Smooth muscle cell (in vitro differentiated cells): ENCODE results near the gene CFP. TPM values are rescaled to one million over a fixed set of nuclear protein-coding genes. Genes with fewer than 3 reads are reported as not detected.

Experiments used
- DNase-seq: peaks from one replicate; lab custom pipeline; 2025; ENCODE audit not compliant: unreplicated experiment; lab: John Stamatoyannopoulos, UW
- H2AFZ ChIP-seq: fragments of 200-600 bp; sonication (generic); 2 replicates; pipeline ENCODE4 v1.6.0; 2016; ENCODE audit warnings: antibody characterized with exemption, low read depth, mild to moderate bottlenecking
- H3F3A ChIP-seq: fragments of 200-600 bp; sonication (generic); 2 replicates; pipeline ENCODE4 v1.6.0; 2017; ENCODE audit warnings: antibody characterized with exemption, low read depth
- H3K27ac ChIP-seq: fragments of 200-600 bp; sonication (generic); 2 replicates; pipeline ENCODE4 v1.5.1; 2016; ENCODE audit warnings: low read depth, mild to moderate bottlenecking
- H3K27me3 ChIP-seq: fragments of 200-600 bp; sonication (generic); 2 replicates; pipeline ENCODE4 v1.6.1; 2016; ENCODE audit warnings: low read depth, mild to moderate bottlenecking
- H3K36me3 ChIP-seq: fragments of 200-600 bp; sonication (generic); 2 replicates; pipeline ENCODE4 v1.5.1; 2016; ENCODE audit warnings: low read depth
- H3K4me1 ChIP-seq: fragments of 200-600 bp; sonication (generic); 2 replicates; pipeline ENCODE4 v1.5.1; 2016; ENCODE audit warnings: low read depth
- H3K4me2 ChIP-seq: fragments of 200-600 bp; sonication (generic); 2 replicates; pipeline ENCODE4 v1.6.0; 2016; ENCODE audit warnings: mild to moderate bottlenecking
- H3K4me3 ChIP-seq: fragments of 200-600 bp; sonication (generic); 2 replicates; pipeline ENCODE4 v1.5.1; 2016; ENCODE audit warnings: mild to moderate bottlenecking
- H3K79me2 ChIP-seq: fragments of 200-600 bp; sonication (generic); 2 replicates; pipeline ENCODE4 v1.6.0; 2016; ENCODE audit warnings: low read depth, mild to moderate bottlenecking
- H3K9ac ChIP-seq: fragments of 200-600 bp; sonication (generic); 2 replicates; pipeline ENCODE4 v1.6.0; 2016; ENCODE audit warnings: low read depth
- H3K9me3 ChIP-seq: fragments of 200-600 bp; sonication (generic); replicated peaks from 2 replicates; pipeline ENCODE4 v1.5.1; 2016; ENCODE audit warnings: low read depth
- H4K20me1 ChIP-seq: fragments of 200-600 bp; sonication (generic); 2 replicates; pipeline ENCODE4 v1.6.0; 2016; ENCODE audit warnings: low read depth
- WGBS: methylation state at CpG from one replicate; pipeline ENCODE4 v1.1.7; 2016; ENCODE audit warnings: low lambda C conversion rate; 5-methylcytosine and 5-hydroxymethylcytosine counted together
- polyA plus RNA-seq: library from polyadenylated mRNA; unstranded; fragments of >200 nt; fragmentation: Nextera tagmentation; extraction: Ambion mirVana; gene quantifications from 2 replicates; pipeline ENCODE4 v1.2.1, GENCODE V29; 2016
- total RNA-seq: library from RNA; depleted of rRNA; stranded (reverse); fragments of >200 nt; gene quantifications from 2 replicates; pipeline ENCODE4 v1.2.3, GENCODE V29; 2014
- TF ChIP-seq, protein P1 (sequence below): fragments of 200-600 bp; sonication (generic); IDR thresholded peaks from 2 replicates; pipeline ENCODE4 v1.5.1; 2017; ENCODE audit warnings: borderline replicate concordance, mild to moderate bottlenecking, antibody characterized with exemption; ENCODE audit not compliant: insufficient read depth, poor library complexity, severe bottlenecking

Gene CFP
- total and polyA plus RNA-seq, 2 experiments from 2014 or later: 0.58 to 1.3 TPM

DNA sequence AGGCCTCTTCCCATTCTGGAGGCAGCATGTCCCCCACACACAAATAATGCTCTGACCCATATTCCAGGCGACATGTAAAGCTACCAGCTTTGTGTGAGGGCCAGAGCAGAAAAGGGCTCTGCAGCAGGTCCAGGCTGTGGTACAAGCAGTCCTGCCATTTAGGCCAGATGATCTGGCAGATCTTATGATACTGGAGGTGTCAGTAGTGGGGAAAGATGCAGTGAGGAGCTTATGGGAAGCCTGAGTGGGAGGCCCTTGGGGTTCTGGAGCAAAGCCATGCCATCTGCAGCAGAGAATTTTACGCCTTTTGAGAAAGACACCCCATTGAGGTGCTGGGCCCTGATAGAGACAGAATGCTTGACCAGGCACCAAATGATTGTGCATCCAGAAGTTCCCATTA lies 17.8 kb downstream of the CFP start:
- Histone ChIP-seq H2AFZ (no peak overlapping the region), H3K27me3 (no peaks in the 10 kb centered on the region), H3K9me3 (no peaks in the 10 kb centered on the region), H3K9ac (no peak overlapping the region), H3K79me2 (no peaks in the 10 kb centered on the region), H3F3A (no peaks in the 10 kb centered on the region), H3K4me3 (no peak overlapping the region), H3K27ac (no peak overlapping the region), H3K4me2 (no peak overlapping the region), H3K36me3 (no peaks in the 10 kb centered on the region), H4K20me1 (no peaks in the 10 kb centered on the region), H3K4me1 (no peaks in the 10 kb centered on the region)
- DNase-seq: no peak
- 77% methylated on average over 2 of the region's 2 CpGs for WGBS
- TF ChIP-seq, protein P1, sequence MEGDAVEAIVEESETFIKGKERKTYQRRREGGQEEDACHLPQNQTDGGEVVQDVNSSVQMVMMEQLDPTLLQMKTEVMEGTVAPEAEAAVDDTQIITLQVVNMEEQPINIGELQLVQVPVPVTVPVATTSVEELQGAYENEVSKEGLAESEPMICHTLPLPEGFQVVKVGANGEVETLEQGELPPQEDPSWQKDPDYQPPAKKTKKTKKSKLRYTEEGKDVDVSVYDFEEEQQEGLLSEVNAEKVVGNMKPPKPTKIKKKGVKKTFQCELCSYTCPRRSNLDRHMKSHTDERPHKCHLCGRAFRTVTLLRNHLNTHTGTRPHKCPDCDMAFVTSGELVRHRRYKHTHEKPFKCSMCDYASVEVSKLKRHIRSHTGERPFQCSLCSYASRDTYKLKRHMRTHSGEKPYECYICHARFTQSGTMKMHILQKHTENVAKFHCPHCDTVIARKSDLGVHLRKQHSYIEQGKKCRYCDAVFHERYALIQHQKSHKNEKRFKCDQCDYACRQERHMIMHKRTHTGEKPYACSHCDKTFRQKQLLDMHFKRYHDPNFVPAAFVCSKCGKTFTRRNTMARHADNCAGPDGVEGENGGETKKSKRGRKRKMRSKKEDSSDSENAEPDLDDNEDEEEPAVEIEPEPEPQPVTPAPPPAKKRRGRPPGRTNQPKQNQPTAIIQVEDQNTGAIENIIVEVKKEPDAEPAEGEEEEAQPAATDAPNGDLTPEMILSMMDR: no peak

- H3K4me1 ChIP-seq: no peaks in the 10 kb centered on the region
- TF ChIP-seq, protein P1: no peak
- DNase-seq: no peak
- H3K36me3 ChIP-seq: no peaks in the 10 kb centered on the region
- no peaks in the 10 kb centered on the region for H3F3A ChIP-seq
- H4K20me1 ChIP-seq: no peaks in the 10 kb centered on the region
- H3K4me2 ChIP-seq: no peak overlapping the region
- no peaks in the 10 kb centered on the region for H3K9me3 ChIP-seq
- 61% methylated on average over 2 of the region's 2 CpGs for whole genome bisulfite sequencing
- no peaks in the 10 kb centered on the region for H3K79me2 ChIP-seq
- no peaks in the 10 kb centered on the region for H3K27me3 ChIP-seq
- H3K4me3 ChIP-seq: no peak overlapping the region
- H2AFZ ChIP-seq: no peak overlapping the region
- no peak overlapping the region for H3K9ac ChIP-seq
- H3K27ac ChIP-seq: no peak overlapping the region
These were observed 18.2 kb downstream of the CFP start for GRCh38 chrX:47611489-47611888.

GRCh38 chrX:47610511-47610910 lies 19.2 kb downstream of the CFP start:
- no peaks in the 10 kb centered on the region for H4K20me1 ChIP-seq
- 93% methylated on average over 4 of the region's 4 CpGs for WGBS
- TF ChIP-seq, protein P1: no peak

DNA sequence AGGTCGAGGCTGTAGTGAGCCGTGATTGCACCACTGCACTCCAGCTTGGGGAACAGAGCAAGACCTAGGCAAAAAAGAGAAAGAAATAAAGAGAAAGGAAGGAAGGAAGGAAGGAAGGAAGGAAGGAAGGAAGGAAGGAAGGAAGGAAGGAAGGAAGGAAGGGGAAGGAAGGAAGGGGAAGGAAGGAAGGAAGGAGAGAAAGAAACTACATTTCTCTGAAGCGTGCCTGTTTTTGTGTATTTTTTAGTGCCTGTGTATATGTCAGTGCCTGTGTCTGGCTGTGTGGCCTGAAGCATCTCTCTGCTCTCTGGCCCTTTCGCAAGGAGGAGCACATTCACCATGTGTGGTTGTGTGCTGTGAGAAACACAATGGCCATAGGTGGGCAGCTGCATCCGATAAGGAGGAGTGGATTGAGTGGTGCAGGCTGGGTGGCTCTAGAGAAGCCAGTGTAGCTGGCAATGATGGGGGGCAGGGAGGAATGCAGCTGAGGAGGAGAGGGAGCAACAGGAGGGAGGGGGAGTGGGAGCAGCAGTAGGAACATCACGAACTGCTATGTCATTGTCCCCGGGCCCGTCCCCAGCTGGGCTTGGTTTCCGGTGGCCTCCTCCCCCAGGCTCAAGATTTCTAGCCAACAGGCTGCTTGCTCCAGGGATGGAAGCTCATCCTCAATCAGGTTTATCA lies 21.5 kb downstream of the CFP start:
- no peak overlapping the region for H3K9ac ChIP-seq
- no peak overlapping the region for H3K4me2 ChIP-seq
- no peak for DNase-seq
- no peaks in the 10 kb centered on the region for H3K27me3 ChIP-seq
- H3K4me3 ChIP-seq: no peak overlapping the region
- no peaks in the 10 kb centered on the region for H3K4me1 ChIP-seq
- H3K36me3 ChIP-seq: no peaks in the 10 kb centered on the region
- 80% methylated on average over 9 of the region's 9 CpGs for WGBS
- no peak overlapping the region for H3K27ac ChIP-seq
- no peaks in the 10 kb centered on the region for H4K20me1 ChIP-seq
- TF ChIP-seq, protein P1: no peak
- no peaks in the 10 kb centered on the region for H3K79me2 ChIP-seq
- H2AFZ ChIP-seq: no peak overlapping the region
- H3K9me3 ChIP-seq: no peaks in the 10 kb centered on the region
- H3F3A ChIP-seq: no peaks in the 10 kb centered on the region

More at GRCh38 chrX:47610511-47610910, 19.2 kb downstream of the CFP start:
- H3K9ac ChIP-seq: no peak overlapping the region
- H3K79me2 ChIP-seq: no peaks in the 10 kb centered on the region
- no peak overlapping the region for H3K4me2 ChIP-seq
- no peaks in the 10 kb centered on the region for H3K4me1 ChIP-seq
- no peaks in the 10 kb centered on the region for H3K27me3 ChIP-seq
- H3K9me3 ChIP-seq: no peaks in the 10 kb centered on the region
- no peak overlapping the region for H2AFZ ChIP-seq
- H3K36me3 ChIP-seq: no peaks in the 10 kb centered on the region
- H3K4me3 ChIP-seq: no peak overlapping the region
- DNase-seq: no peak
- H3F3A ChIP-seq: no peaks in the 10 kb centered on the region
- no peak overlapping the region for H3K27ac ChIP-seq
